ENCODE results near the gene FGD6. TPM values are rescaled to one million over a fixed set of nuclear protein-coding genes. Genes with fewer than 3 reads are reported as not detected.

Gene FGD6
- total and polyA plus RNA-seq, 2 of the 4 experiments (the other 2 are of a cell fraction): 2.6 to 9.5 TPM

- in situ Hi-C loops (cut with MboI; ENCODE audit: low sequenced_read_pairs) (no loop called here), dilution Hi-C loops (cut with HindIII; ENCODE audit: low sequenced_read_pairs, unreplicated experiment) (no loop called here), intact Hi-C loops (cut with micrococcal nuclease) (loop anchor here (5.0 kb wide), 1 partner anchor 38 kb away; no protein-coding TSS in a partner anchor)
- no peak overlapping the region for H3K18ac ChIP-seq (ENCODE audit: low read depth, low read length)
- BruUV-seq (replicated peaks): no TSS peak
- H4K8ac ChIP-seq (ENCODE audit: low read depth in 2 of 2, low read length in 2 of 2): no peak overlapping the region
- 100% methylated on average over 2 of the region's 8 CpGs; no CpG with 5 or more reads in 1 of the 2 experiments for WGBS, 2 experiments (ENCODE audit: extremely low coverage in 2 of 2, insufficient read length in 1 of 2)
- 0 out of 2 replicates have a peak overlapping the region, but pooled peaks have one; percentile 33 for H3K23ac ChIP-seq (ENCODE audit: low read depth, low read length)
- H2BK20ac ChIP-seq (ENCODE audit: low read depth, low read length): no peak overlapping the region
- no peak overlapping the region for H3K9ac ChIP-seq (ENCODE audit: low read depth, low read length)
- H4K91ac ChIP-seq (ENCODE audit: insufficient read depth, low read depth, low read length): no peak overlapping the region
- H2AFZ ChIP-seq (replicated peaks; ENCODE audit: low read length, poor library complexity): no peak overlapping the region
- H3K4me3 ChIP-seq (ENCODE audit: insufficient read depth, low read depth, low read length): no peak overlapping the region
- DNase-seq (peak; percentile 84), ATAC-seq (ENCODE audit: low read depth) (peak; percentile 73)
- no peaks in the 10 kb centered on the region for H3K9me3 ChIP-seq (ENCODE audit: control insufficient read depth, insufficient read depth, low read length)
- H2BK15ac ChIP-seq (ENCODE audit: low read depth, low read length): no peak overlapping the region; the same call in 2 of the 3 replicates
- peaks cover 7% of the 10 kb centered on the region for H3K36me3 ChIP-seq (ENCODE audit: control insufficient read depth, insufficient read depth, low read length)
- no peaks in the 10 kb centered on the region for H3K27me3 ChIP-seq (ENCODE audit: control insufficient read depth, insufficient read depth, low read length)
- peaks cover 11% of the 10 kb centered on the region for H3K4me1 ChIP-seq (ENCODE audit: control insufficient read depth, insufficient read depth, low read length)
- 0 out of 2 replicates have a peak overlapping the region, but pooled peaks have one; percentile 47 for H3K4ac ChIP-seq (ENCODE audit: low read depth, low read length)
- no peak overlapping the region for H2BK120ac ChIP-seq (ENCODE audit: low read depth, low read length)
- peaks cover 19% of the 10 kb centered on the region for H3K9me1 ChIP-seq (ENCODE audit: insufficient read depth, low read length)
- H4K5ac ChIP-seq (ENCODE audit: low read depth, low read length): no peak overlapping the region
- ChIA-PET POLR2A (ENCODE audit: unreplicated experiment) (no interaction called here), CTCF (interaction anchor here (1.0 kb wide), 1 partner anchor 110 kb away, joined by 3 read pairs; no protein-coding TSS in a partner anchor)
- peaks cover 12 to 56% of the 10 kb centered on the region in 2 experiments; a peak in 3 of 4 replicates for H3K79me1 ChIP-seq (ENCODE audit: low read depth in 1 of 2, low read length in 2 of 2)
- H3K56ac ChIP-seq (ENCODE audit: extremely low read depth, insufficient read depth, low read length): no peak overlapping the region
- H4K20me1 ChIP-seq (ENCODE audit: insufficient read depth, low read length): peaks cover 33% of the 10 kb centered on the region
- peak overlapping the region; percentile 30; the same call in 1 of the 2 replicates for H3K14ac ChIP-seq (replicated peaks; ENCODE audit: low read depth, low read length)
- no peak overlapping the region for H2BK5ac ChIP-seq (ENCODE audit: low read depth, low read length, poor library complexity, severe bottlenecking)
- no peak overlapping the region; the same call in 1 of the 2 replicates for H3K4me2 ChIP-seq (ENCODE audit: low read depth, low read length)
- H2AK5ac ChIP-seq (ENCODE audit: low read depth, low read length): 0 out of 2 replicates have a peak overlapping the region, but pooled peaks have one; percentile 21
- TF ChIP-seq RAD21 (IDR thresholded peaks at IDR 0.05; ENCODE audit: low read length): no peak
- no peak for TF ChIP-seq SMC3 (IDR thresholded peaks at IDR 0.05; ENCODE audit: low read depth, low read length)
- TF ChIP-seq, protein P1, sequence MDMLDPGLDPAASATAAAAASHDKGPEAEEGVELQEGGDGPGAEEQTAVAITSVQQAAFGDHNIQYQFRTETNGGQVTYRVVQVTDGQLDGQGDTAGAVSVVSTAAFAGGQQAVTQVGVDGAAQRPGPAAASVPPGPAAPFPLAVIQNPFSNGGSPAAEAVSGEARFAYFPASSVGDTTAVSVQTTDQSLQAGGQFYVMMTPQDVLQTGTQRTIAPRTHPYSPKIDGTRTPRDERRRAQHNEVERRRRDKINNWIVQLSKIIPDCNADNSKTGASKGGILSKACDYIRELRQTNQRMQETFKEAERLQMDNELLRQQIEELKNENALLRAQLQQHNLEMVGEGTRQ (IDR thresholded peaks at IDR 0.05; ENCODE audit: low read depth, low read length): no peak
- TF ChIP-seq POLR2A (IDR thresholded peaks at IDR 0.05; ENCODE audit: low read depth, low read length): no peak
- TF ChIP-seq MAFK (IDR thresholded peaks at IDR 0.05; ENCODE audit: low read depth, low read length): peak; percentile 99
- TF ChIP-seq NFE2L2 (IDR thresholded peaks at IDR 0.05; ENCODE audit: low read depth, low read length): peak; percentile 65; the same call in 1 of the 2 replicates
- no peak for TF ChIP-seq MXI1 (IDR thresholded peaks at IDR 0.05; ENCODE audit: borderline replicate concordance, low read depth, low read length)
- no peak for TF ChIP-seq BHLHE40 (IDR thresholded peaks at IDR 0.05; ENCODE audit: low read depth, low read length)
- peak; percentile 35; the same call in 1 of the 2 replicates for TF ChIP-seq CEBPB (IDR thresholded peaks at IDR 0.05; ENCODE audit: low read depth, low read length)
- TF ChIP-seq CHD1 (IDR thresholded peaks at IDR 0.05; ENCODE audit: low read depth, low read length): no peak
- no peak for TF ChIP-seq FOS (IDR thresholded peaks at IDR 0.05; ENCODE audit: low read depth, low read length)
- TF ChIP-seq RCOR1 (IDR thresholded peaks at IDR 0.05; ENCODE audit: insufficient replicate concordance, low read length): no peak
- TF ChIP-seq, protein P2, sequence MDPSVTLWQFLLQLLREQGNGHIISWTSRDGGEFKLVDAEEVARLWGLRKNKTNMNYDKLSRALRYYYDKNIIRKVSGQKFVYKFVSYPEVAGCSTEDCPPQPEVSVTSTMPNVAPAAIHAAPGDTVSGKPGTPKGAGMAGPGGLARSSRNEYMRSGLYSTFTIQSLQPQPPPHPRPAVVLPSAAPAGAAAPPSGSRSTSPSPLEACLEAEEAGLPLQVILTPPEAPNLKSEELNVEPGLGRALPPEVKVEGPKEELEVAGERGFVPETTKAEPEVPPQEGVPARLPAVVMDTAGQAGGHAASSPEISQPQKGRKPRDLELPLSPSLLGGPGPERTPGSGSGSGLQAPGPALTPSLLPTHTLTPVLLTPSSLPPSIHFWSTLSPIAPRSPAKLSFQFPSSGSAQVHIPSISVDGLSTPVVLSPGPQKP (IDR thresholded peaks at IDR 0.05; ENCODE audit: borderline replicate concordance, low read depth, low read length): no peak
- H3K27ac ChIP-seq (ENCODE audit: insufficient read depth, low read length): no peak overlapping the region
- H2AK9ac ChIP-seq (replicated peaks; ENCODE audit: low read depth, low read length, poor library complexity): peak overlapping the region; percentile 44
Observed at GRCh38 chr12:95224202-95225170, 7.2 kb upstream of the FGD6 start.

All from IMR-90 (cell line).